Measurements from ENCODE around the gene HMX3.

DNA sequence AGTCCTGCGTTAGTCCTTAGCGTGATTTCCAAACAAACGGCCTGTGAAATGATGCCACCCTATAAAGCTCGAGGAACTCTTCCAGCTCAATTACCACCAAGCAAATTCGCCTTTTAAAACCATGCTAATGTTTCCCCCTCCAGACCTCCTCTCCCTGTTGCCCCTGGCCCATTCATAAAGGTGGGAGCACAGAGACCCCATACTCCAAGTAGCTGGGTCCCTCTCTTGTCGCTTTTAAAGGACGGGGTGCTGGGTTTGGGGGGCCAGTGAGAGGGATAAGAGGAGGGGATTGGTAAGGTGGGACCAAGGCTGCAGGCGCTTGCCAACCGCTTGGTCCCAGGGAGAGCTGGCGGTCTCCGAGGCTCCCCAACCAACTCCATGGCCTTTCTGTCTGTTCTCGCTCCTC lies 13.4 kb downstream of the HMX3 start:
- TF ChIP-seq, protein P1, sequence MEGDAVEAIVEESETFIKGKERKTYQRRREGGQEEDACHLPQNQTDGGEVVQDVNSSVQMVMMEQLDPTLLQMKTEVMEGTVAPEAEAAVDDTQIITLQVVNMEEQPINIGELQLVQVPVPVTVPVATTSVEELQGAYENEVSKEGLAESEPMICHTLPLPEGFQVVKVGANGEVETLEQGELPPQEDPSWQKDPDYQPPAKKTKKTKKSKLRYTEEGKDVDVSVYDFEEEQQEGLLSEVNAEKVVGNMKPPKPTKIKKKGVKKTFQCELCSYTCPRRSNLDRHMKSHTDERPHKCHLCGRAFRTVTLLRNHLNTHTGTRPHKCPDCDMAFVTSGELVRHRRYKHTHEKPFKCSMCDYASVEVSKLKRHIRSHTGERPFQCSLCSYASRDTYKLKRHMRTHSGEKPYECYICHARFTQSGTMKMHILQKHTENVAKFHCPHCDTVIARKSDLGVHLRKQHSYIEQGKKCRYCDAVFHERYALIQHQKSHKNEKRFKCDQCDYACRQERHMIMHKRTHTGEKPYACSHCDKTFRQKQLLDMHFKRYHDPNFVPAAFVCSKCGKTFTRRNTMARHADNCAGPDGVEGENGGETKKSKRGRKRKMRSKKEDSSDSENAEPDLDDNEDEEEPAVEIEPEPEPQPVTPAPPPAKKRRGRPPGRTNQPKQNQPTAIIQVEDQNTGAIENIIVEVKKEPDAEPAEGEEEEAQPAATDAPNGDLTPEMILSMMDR (IDR thresholded peaks at IDR 0.05; ENCODE audit: extremely low read depth in 1 of 2, insufficient read depth in 1 of 2, low read depth in 1 of 2, low read length in 2 of 2): no peak
- TF ChIP-seq POLR2A (IDR thresholded peaks at IDR 0.05; ENCODE audit: low read depth, low read length): no peak
- no peak for TF ChIP-seq POLR2AphosphoS5 (IDR thresholded peaks at IDR 0.05; ENCODE audit: insufficient read depth, low read depth, low read length)
- TF ChIP-seq JUN (IDR thresholded peaks at IDR 0.05; ENCODE audit: borderline replicate concordance, insufficient read depth, insufficient read length, low read depth): no peak
- TF ChIP-seq EZH2 (IDR thresholded peaks at IDR 0.05; ENCODE audit: borderline replicate concordance, low read depth, low read length, severe bottlenecking): peak; percentile 76
- TF ChIP-seq, protein P2, sequence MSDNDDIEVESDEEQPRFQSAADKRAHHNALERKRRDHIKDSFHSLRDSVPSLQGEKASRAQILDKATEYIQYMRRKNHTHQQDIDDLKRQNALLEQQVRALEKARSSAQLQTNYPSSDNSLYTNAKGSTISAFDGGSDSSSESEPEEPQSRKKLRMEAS (IDR thresholded peaks at IDR 0.05; ENCODE audit: insufficient read depth, insufficient read length): no peak
- TF ChIP-seq GATA2 (IDR thresholded peaks at IDR 0.05; ENCODE audit: insufficient read depth, insufficient read length, low read depth, low read length): no peak
- TF ChIP-seq FOS (IDR thresholded peaks at IDR 0.05; ENCODE audit: borderline replicate concordance, insufficient read depth, low read length): no peak
- no peak for TF ChIP-seq MYC (IDR thresholded peaks at IDR 0.05; ENCODE audit: low read depth, low read length)
